SHP77 (cell line): ENCODE data around the gene CTAG1A.
"Not testable (repeated sequence)": the region's sequence is repeated elsewhere in the genome, so short reads cannot be mapped to it uniquely, and the experiment has no call there.

Experiments used
- DNase-seq, 2 experiments: peaks; one replicate each; lab custom pipeline; 2025; lab: John Stamatoyannopoulos, UW

Gene CTAG1A

GRCh38 chrX:154573061-154573460 is 11.9 kb upstream of the CTAG1A start:
- not testable (repeated sequence) for DNase-seq

GRCh38 chrX:154575076-154575475 is 9.9 kb upstream of the CTAG1A start:
- not testable (repeated sequence) for DNase-seq

DNA sequence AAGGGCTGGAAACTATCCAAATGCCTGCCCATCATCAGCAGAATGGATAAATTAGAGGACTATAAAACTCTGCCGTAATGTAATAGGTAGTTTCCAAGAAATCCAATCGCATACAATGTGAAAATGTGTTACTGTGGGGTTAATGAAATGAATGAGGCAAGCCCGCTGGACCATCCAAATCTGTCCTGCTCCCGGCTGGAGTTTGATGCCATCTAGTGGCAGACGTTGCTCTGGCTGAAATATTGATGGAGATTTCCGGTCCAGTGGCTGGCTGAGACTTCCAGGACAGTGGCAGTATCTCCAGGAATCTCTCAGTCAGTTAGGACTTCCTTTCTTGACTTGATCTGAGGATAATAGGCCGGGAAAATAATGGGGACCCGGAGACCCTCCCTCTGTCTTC is 1.9 kb upstream of the CTAG1A start:
- DNase-seq = not testable (repeated sequence)

DNA sequence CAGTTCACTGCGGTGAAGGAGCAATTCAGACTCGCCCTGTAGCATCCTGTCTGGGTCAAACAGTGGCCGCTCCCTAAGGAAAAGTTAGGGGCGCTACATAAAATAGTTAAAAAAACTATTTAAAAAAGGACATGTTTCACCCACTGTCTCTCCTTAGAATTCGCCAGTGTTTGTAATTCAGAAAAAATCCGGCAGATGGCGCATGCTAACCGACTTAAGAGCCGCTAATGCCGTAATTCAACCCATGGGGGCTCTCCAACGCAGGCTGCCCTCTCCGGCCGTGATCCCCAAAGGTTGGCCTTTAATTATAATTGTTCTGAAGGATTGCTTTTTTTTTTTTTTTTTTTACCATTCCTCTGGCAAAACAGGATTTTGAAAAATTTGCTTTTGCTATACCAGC is 5.5 kb downstream of the CTAG1A start:
- not testable (repeated sequence) for DNase-seq

DNA sequence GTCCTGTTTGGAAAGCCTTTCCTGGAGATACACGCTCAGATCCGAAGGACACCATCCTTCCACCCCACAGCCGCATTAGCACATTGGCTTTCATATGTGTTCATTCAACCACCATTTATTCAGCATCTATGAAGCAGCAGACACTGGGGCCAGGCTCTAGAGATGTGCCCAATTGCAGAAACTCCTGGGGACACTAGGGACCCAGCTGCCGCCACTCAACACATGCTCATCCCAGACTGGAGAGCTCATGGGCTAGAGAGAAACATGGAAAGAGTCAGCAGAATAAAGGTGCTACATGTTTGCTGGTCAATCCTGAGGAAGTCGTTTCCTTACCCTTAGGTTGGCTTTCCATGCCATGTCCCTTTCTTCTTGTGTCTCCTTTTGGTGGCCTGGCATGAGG is 7.6 kb downstream of the CTAG1A start:
- DNase-seq = no peak

DNA sequence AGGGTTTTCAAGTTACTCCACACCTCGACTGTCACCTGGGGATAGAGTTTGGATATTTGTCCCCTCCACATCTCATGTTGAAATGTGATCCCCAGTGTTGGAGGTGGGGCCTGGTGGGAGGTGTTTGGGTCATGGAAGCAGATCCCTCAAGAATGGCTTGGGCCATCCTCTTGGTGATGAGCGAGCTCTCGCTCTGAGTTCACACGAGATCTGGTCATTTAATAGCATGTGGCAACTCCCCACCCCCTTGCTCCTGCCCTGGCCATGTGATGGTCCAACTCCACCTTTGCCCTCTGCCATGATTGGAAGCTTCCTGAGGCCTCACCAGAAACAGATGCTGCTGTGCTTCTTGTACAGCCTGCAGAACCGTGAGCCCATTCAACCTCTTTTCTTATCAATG is 8.3 kb downstream of the CTAG1A start:
- no peak for DNase-seq

DNA sequence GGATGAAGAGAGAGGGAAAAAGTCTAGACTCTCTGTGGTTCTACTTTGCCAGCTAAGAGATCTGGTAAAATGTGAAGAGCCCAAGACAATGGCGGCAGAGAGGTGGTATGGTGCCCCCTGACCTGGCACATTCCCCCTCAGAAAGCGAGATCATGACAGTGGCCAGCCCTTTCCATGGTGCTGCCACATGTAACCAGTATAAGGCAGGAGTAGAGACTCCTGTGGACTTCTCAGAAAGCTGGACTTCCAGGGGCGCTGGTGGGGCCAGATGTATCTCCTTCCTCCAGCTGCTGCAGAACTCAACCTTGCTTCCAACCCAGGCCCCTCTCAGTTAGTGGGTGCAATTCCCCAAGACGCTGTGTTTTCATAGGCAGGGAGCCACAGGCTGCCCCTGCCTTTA is 9.6 kb downstream of the CTAG1A start:
- no peak for DNase-seq

GRCh38 chrX:154595559-154596249 is 10.8 kb downstream of the CTAG1A start:
- no peak for DNase-seq

DNA sequence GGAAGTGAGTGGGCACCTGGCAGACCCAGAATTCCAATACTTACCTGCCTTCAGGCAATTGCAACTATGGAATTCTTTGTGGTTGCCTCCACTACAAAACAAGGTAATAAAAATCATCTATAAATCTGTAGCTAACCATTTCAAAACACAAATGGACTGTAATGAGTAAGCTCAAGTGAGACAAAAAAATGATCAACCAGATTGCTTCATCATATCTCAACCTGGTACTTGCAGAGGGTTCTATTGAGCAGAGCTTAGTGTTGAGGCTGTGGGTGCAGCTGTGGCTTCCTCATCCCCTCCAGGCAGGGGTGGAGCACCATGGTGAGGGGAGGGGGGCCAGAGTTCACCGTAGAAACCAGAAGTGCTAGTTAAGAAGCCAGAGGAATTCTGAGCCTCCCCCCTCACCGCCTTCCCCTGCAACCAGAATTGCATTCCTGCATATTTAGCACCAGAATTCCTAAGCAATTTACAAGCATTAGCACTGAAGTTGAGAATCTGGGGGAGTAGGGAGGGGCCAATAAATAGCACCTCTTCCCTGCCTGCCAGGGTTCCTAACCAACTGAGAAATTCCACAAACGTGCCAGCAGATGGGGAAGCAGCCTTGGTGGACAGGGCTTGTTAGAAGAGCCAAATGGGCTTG is 11.5 kb downstream of the CTAG1A start:
- no peak for DNase-seq

DNA sequence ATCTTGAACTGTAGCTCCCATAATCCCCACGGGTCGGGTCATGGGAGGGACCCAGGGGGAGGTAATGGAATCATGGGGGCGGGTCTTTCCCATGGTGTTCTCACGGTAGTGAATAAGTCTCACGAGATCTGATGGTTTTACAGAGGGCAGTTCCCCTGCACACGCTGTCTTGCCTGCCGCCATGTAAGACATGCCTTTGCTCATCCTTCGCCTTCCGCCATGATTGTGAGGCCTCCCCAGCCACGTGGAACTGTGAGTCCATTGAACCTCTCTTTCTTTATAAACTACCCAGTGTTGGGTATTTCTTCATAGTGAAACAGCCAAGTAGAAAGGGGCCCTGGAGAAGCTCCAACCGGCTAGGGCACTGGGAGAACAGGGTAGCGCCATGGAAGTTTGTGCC is 12.3 kb downstream of the CTAG1A start:
- no peak for DNase-seq

- no peak for DNase-seq
Observed at GRCh38 chrX:154598656-154599055, 13.7 kb downstream of the CTAG1A start.

DNA sequence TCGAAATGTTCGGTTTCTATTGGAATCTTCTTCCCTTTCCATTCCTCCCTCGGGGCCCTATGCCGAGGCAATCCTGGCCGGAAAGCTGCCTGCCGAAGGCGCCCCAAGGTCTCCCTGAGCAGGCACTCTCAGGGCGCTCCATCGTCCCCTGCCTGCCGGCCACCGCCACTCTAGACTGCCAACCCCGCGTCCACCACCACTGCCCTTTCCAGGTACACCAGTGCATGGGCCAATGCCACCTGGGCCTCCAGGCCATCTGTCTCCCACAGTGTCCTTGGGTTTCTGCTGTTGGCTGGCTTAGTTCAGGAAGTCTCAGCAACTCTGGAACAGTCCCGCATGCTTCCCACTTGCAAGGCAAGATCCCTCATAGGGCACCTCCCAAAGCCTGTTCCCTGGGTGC is 14.6 kb downstream of the CTAG1A start:
- no peak for DNase-seq

DNA sequence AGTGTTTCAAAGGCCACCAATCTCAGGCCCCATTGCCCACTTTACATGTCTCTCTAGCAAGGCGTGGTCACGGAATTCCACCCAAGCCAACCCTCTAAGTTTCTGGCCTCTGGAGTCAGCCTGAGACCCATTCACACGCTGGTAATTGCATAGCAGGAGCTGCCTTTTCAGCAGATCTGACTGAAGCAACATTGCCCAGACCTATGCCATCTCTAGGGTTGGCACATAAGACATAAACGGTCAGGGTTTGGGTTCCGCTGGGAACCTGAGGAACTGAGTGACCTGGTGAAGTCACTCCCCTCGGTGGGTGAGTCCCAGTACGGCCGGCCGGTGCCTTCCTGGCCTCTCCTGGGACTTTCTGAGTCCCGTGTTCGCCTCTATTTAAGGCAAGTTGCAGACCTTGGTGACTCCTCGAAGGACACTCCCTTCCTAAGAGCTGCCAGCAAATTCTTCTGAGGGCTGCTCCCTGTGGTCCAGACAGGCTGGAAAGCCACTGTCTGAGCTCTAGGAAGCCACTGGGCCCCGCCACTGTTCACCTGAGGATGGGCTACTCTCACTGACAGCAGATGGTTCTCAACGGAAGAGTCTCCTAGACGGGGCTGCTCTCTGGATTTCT is 15.9 kb downstream of the CTAG1A start:
- DNase-seq = no peak

- DNase-seq = no peak
Observed at GRCh38 chrX:154602226-154602625, 17.3 kb downstream of the CTAG1A start.

- DNase-seq = no peak
Observed at GRCh38 chrX:154602766-154603437, 18.0 kb downstream of the CTAG1A start.

- no peak for DNase-seq
Observed at GRCh38 chrX:154603438-154604430, 18.8 kb downstream of the CTAG1A start.

- no peak for DNase-seq
Observed at GRCh38 chrX:154605566-154605965, 20.6 kb downstream of the CTAG1A start.

DNA sequence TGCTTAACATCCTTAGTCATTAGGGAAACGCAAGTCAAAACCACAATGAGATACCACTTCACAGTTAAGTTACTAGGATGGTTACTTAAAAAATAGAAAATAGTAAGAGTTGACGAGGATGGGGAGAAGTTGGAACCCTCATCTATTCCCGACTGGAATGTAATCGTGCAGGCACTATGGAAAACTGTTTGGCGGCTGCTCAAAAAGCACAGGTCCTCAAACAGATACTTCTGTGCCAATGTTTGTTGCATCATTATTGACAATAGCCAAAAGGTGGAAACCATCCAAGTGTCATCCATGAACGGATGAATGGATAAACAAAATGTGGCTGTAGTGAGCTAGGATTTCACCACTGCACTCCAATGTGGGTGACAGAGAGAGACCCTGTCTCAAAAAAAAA is 22.4 kb downstream of the CTAG1A start:
- DNase-seq = peak; percentile 23 to 36

GRCh38 chrX:154607976-154608375 is 23.0 kb downstream of the CTAG1A start:
- DNase-seq = not testable (repeated sequence)

- not testable (repeated sequence) for DNase-seq
Observed at GRCh38 chrX:154608823-154609222, 23.9 kb downstream of the CTAG1A start.

GRCh38 chrX:154611146-154611545 is 26.2 kb downstream of the CTAG1A start:
- not testable (repeated sequence) for DNase-seq

GRCh38 chrX:154613586-154613985 is 28.7 kb downstream of the CTAG1A start:
- DNase-seq = not testable (repeated sequence)
